Bone marrow (tissue), 2 donors: ENCODE measurements around the gene ADGRL3.

Source experiments
- DNase-seq, 2 donors: peaks; one replicate each; lab custom pipeline; 2025; lab: John Stamatoyannopoulos, UW

Gene ADGRL3

DNA sequence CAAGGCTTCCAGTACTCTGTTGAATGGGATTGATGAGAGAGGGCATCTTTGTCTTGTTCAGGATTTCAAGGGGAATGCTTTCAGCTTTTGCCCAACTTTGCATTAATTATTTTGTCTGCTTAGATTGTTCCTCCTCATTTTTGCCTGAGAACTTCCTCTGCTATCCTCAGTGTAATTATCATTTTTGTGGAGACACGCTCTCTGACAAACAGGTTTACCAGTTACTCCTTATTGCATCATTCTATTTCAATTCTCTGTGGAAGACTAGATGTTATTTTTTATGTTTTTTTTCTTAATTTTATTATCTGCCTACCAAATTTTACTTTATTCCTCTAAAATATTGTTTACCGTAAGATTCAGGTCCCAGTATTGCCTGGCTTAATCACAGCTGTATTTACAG is 349.2 kb downstream of the ADGRL3 start:
- DNase-seq: no peak

DNA sequence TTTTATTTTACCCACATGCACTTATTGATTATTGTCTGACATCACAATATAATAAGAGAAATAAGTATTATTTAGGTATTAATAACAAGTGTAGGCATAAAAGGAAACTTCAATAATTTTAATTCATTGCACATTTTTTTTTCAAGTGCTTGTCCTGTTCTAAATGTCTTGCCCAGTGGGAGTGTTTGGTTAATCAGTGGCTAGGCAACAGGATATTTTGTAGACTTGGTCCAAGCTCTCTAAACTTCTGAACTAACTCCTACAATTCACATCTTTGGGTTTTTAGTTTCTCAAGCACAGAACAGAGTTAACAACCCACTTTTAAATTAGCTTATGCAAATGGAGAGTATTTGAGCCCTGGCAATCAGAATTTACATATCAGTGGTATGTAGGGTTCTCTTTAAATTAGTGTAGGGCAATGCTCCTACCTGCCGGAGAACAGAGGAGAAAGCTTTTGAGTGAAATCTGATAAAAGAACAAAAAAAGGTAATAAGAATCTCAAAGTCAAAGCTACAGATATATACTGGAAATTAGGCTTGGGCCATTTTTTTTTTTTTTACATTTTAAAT is 353.5 kb downstream of the ADGRL3 start:
- DNase-seq: no peak

- DNase-seq: no peak
Measured at GRCh38 chr4:61555789-61556188, 355.7 kb downstream of the ADGRL3 start.

DNA sequence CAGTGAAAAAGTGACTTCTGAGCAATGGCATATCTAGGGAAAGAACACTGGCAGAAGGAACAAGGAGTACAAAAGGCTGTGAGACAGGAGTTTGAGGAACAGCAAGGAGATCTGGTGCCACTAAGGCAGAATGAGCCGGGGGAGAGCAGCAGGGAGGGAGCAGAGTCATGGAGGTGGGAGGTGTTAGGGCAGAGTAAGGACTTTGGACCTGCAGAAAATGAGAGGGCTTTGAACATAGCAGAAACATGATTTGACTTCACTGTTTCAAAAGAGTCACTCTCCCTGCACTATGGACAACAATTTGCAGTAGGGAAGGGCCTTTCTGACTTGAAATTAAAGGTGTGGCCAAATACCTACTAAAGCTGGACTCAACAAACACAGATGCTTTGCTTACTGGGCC is 356.2 kb downstream of the ADGRL3 start:
- no peak for DNase-seq

DNA sequence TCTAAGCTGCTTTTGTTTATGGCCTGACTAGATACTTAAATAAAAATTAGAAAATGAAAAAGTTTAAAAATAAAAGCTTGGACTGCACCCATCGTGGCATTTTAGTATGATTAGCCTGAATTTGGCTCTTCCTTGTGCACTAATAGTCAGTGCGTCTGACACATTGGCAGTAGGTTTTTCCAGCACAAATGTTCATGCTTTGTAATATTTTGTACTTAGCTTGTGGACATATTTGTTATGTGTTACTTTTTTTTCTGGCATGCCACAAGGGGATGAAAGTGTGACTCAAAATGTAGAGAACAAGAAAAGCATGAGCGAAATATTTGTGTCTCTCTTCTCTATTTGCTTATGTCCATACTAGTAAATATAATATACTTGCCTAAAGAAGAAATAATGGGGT is 359.3 kb downstream of the ADGRL3 start:
- DNase-seq: no peak

- DNase-seq: no peak
Measured at GRCh38 chr4:61561028-61561427, 360.9 kb downstream of the ADGRL3 start.

GRCh38 chr4:61571761-61572559 is 371.8 kb downstream of the ADGRL3 start:
- no peak for DNase-seq

GRCh38 chr4:61575796-61576195 is 375.7 kb downstream of the ADGRL3 start:
- no peak for DNase-seq

DNA sequence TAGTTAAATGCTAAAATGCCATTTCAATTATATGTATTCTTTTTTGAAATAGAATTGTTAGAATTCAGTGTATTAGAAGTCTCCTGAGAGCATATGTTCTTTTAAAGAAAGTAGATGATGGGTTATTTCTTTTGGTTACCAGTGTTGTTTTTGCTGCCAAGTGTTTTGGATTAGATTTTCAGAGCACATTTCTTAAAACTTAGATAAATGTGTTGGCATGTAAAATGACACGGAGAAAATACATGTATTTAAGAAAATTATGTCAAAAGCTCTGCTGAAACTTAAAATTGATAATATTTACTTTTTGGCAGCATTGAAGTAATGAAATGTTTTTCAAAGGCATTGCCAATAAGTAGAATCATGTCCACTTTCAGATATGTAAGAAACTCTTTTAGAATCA is 379.7 kb downstream of the ADGRL3 start:
- DNase-seq: no peak

- no peak for DNase-seq
Measured at GRCh38 chr4:61580721-61581377, 380.7 kb downstream of the ADGRL3 start.

- DNase-seq: no peak
Measured at GRCh38 chr4:61583696-61584095, 383.6 kb downstream of the ADGRL3 start.

DNA sequence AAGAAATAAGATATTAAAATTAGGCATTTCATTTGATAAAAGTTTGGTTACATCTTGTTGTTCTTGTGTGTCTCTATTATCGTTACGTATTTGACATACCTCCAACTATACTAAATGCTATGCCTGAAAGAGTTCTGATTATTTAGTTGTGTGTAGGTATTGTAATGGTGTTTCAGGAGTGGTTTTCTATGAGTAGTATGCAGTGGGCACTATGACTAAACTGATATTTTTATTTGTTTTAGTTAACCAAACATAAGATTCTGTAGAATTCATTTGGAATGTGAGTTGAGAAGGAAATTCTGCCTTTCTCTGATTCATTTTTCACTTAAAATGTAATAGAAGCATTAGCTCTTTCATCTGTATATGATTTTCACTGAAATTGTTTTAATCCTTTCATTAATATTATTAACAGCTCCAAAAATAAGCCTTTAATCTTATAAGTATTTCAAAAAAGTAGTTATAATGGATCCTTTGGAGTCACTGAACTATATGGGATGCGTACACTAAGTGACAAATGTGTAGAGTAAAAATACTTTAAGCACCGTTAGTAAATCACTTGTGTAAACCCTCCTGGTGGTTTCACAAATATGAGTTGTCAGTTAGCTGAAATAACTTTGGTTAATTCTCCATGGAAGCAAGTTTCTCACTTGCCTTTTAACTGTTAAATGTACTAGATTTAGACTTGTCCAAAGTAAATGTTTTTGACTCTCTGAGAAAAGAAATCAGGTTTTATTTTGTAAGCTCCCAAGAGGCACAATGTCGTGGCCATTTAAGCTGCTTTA is 388.7 kb downstream of the ADGRL3 start:
- no peak for DNase-seq

DNA sequence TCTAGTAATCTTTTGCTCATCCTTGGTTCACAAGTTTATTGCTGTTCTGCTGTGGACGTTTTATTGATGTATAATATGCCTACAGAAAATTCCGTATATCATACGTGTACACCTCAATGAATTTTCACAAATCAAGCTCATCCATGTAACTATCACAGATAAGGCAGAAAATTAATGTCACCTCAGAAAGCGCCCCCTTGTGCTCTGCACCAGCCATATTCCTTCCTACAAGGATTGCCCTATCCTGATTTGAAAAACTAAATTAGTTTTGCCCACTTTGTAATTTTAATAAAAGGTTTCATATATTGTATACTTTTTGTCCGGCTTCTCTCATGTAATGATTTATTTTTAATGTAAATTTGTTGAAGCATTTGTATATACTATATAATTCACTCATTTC is 390.8 kb downstream of the ADGRL3 start:
- no peak for DNase-seq

DNA sequence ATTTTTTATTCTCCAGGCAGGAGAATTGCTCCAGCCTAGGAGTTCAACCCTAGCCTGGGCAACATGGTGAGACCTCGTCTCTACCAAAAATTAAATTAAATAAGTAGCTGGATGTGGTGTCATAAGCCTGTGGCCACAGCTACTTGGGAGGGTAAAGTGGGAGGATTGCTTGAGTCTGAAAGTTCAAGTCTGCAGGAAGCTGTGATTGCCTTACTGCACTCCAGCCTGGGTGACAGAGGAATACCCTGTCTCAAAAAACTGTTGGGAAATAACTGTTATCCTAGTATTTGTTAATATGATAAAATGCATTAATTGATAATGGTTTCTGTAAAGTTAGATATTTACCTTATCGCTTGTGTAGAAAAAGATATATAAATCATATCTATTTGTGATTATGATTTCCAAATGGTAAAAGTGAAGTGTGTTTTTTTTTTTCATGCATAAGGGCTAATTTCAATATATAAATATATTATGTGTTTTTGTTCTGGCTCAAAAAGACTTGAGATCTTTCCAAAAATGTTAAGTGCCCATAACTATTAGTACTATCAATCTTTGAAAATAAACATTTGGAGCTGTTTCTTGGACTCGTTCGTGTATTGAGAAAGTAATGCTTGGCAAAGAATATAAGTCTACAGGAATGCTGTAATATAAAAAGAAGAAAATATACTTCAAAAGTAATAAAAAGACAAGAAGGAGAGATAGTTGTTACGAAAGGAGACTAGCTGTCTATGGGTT is 396.6 kb downstream of the ADGRL3 start:
- no peak for DNase-seq

DNA sequence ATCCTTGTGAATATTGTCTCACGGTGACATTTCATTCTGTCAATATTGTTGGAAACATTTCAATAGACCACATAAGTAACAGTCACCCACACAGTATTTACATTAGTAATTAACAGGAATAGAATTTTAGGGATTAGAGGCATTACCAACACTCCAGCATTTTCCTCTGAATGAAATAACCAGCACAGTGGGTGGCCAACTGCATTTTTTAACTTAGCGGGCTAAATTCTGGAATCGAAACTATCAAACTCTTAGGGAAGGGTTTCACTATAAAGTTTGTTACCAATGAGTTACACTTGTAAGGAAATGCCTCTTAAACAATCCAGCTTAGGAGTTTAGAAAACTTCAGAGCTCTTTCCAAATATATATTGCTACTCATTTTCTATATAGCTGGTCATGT is 403.0 kb downstream of the ADGRL3 start:
- DNase-seq: no peak

GRCh38 chr4:61604054-61604453 is 403.9 kb downstream of the ADGRL3 start:
- DNase-seq: no peak

DNA sequence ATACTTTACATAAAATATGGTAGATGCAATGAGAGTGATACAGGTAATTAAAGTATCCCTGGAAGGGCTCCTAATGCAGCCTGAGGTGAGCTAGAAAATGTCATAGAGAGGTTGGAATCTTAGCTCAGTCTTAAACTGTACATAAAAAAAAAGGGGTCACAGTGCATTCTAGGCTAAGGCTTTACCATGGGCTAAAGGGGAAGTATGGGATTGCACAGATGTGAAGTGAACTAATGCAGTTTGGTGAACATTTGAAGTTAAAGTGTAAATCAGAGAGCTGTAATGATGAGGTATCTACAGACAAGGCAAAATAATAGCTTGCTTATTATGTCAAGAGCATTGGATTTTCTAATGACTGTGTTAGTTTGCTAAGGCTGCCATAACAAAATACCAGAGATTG is 405.9 kb downstream of the ADGRL3 start:
- no peak for DNase-seq

DNA sequence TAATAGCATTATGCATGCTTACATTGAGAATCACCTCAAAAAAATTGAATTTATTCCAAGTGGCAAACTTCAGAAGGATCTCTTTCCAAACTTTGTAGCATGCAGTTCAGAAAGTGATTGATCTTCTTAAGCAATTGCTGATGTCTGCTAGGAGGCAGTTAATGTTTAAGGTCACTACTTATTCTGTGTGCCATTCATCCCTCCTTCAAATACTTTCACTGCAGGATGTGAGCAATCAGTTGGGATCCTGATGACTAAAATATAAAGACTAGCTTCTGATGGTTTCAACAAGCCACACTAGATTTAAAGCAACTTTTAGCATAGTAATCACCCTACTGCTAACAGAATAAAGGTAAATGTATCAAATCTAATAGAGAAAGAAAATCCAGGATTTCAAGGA is 414.1 kb downstream of the ADGRL3 start:
- no peak for DNase-seq

DNA sequence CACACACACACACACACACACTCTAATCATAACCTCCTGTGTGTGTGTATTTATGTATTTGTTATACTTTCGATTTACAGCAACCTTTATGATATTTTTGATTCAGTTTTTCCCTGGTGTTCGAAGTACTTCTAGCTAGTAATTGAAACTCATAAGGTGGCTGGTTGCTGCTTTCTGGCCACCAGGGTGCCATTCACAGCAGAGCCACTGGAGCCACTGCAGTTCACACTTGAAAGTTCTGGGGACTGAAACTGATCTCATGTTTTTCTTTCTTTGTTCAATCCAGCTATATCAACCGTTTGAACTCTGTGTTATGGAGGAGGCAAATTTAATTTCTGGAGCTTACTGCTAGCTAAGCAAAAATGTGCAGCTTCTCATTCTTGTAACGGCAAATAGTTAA is 419.4 kb downstream of the ADGRL3 start:
- DNase-seq: no peak

DNA sequence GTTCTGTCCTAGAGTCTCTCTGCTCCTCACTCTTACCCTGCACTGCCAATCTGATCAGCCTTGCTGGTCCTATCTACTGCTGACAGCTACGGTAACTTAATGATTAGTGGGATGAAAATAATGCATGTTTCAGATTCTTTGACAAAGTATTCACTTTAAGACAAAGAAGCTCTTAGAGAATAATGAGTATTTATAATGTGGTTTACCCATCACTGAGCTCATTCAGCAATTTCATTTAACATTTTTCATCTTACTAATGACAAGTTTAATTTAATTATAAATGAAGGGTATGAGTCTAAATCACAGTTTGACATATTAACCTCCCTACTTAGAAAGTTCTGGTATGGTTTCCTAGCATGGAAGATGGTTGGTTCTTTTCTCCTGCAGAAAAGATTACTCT is 428.2 kb downstream of the ADGRL3 start:
- DNase-seq: no peak

GRCh38 chr4:61628727-61629126 is 428.6 kb downstream of the ADGRL3 start:
- DNase-seq: no peak

GRCh38 chr4:61630548-61630947 is 430.4 kb downstream of the ADGRL3 start:
- DNase-seq: no peak
